DOHH2 (cell line): ENCODE data around the gene SPINT2.

Source experiments
- H3F3A ChIP-seq: fragments of 200-600 bp; sonication (generic), shearing (Covaris generic); 2 replicates; pipeline ENCODE4 v1.6.0; 2016; ENCODE audit warnings: antibody characterized with exemption, mild to moderate bottlenecking; ENCODE audit not compliant: control insufficient read depth, insufficient read depth
- H3K27ac ChIP-seq: fragments of 200-600 bp; sonication (generic); 2 replicates; pipeline ENCODE4 v1.5.1; 2014; ENCODE audit warnings: low read depth, mild to moderate bottlenecking, low read length, moderate library complexity
- H3K27me3 ChIP-seq: fragments of 200-600 bp; sonication (generic); 2 replicates; pipeline ENCODE4 v1.6.1; 2014; ENCODE audit warnings: mild to moderate bottlenecking, low read length, mixed read lengths; ENCODE audit not compliant: control insufficient read depth
- H3K36me3 ChIP-seq: fragments of 200-600 bp; sonication (generic); 2 replicates; pipeline ENCODE4 v1.6.1; 2014; ENCODE audit warnings: mild to moderate bottlenecking, low read length, moderate library complexity, mixed read lengths; ENCODE audit not compliant: control insufficient read depth
- H3K4me1 ChIP-seq: fragments of 200-600 bp; sonication (generic); 2 replicates; pipeline ENCODE4 v1.6.1; 2014; ENCODE audit warnings: mild to moderate bottlenecking, low read length, mixed read lengths; ENCODE audit not compliant: control insufficient read depth
- H3K4me2 ChIP-seq: fragments of 200-600 bp; sonication (generic); 2 replicates; pipeline ENCODE4 v1.6.0; 2014; ENCODE audit warnings: mild to moderate bottlenecking, low read length, moderate library complexity
- H3K4me3 ChIP-seq: fragments of 200-600 bp; sonication (generic); 2 replicates; pipeline ENCODE4 v1.5.1; 2014; ENCODE audit warnings: mild to moderate bottlenecking, low read length, mixed read lengths
- H3K79me2 ChIP-seq: fragments of 200-600 bp; sonication (generic); 2 replicates; pipeline ENCODE4 v1.6.1; 2014; ENCODE audit warnings: mild to moderate bottlenecking, low read length, mixed read lengths; ENCODE audit not compliant: control insufficient read depth
- H3K9me2 ChIP-seq: fragments of 200-600 bp; sonication (generic); replicated peaks from 2 replicates; pipeline ENCODE4 v1.6.1; 2014; ENCODE audit warnings: mild to moderate bottlenecking, low read length, mixed read lengths; ENCODE audit not compliant: control insufficient read depth
- H3K9me3 ChIP-seq: fragments of 200-600 bp; sonication (generic); 2 replicates; pipeline ENCODE4 v1.6.1; 2014; ENCODE audit warnings: antibody characterized with exemption, low read length, mixed read lengths; ENCODE audit not compliant: control insufficient read depth, insufficient read depth
- H4K20me1 ChIP-seq: fragments of 200-600 bp; sonication (generic); 2 replicates; pipeline ENCODE4 v1.6.0; 2014; ENCODE audit warnings: low read depth, mild to moderate bottlenecking, antibody characterized with exemption, low read length, moderate library complexity; ENCODE audit not compliant: control insufficient read depth, insufficient read depth
- CTCF ChIP-seq: fragments of 200-600 bp; sonication (generic); IDR thresholded peaks from one replicate; pipeline ENCODE4 v1.5.1; 2014; ENCODE audit warnings: antibody characterized with exemption, mild to moderate bottlenecking, low read depth, low read length; ENCODE audit not compliant: poor library complexity, severe bottlenecking
- EZH2phosphoT487 ChIP-seq: fragments of 200-600 bp; sonication (generic); IDR thresholded peaks from 2 replicates; pipeline ENCODE4 v1.6.1; 2017; ENCODE audit warnings: borderline replicate concordance, mild to moderate bottlenecking, antibody characterized with exemption, low read length, moderate library complexity, mixed read lengths

Gene SPINT2

GRCh38 chr19:38276942-38277517 is 12.7 kb downstream of the SPINT2 start:
- Histone ChIP-seq H3F3A (no peaks in the 10 kb centered on the region), H3K9me3 (no peaks in the 10 kb centered on the region), H3K79me2 (no peaks in the 10 kb centered on the region), H3K4me1 (0 out of 2 replicates have a peak, but pooled peaks cover 4% of the 10 kb centered on the region), H3K36me3 (no peaks in the 10 kb centered on the region), H3K27ac (no peak overlapping the region), H3K9me2 (no peaks in the 10 kb centered on the region), H3K4me2 (no peak overlapping the region), H3K27me3 (no peaks in the 10 kb centered on the region), H3K4me3 (no peak overlapping the region), H4K20me1 (no peaks in the 10 kb centered on the region)
- TF ChIP-seq CTCF (no peak), EZH2phosphoT487 (no peak)

- Histone ChIP-seq H3F3A (no peaks in the 10 kb centered on the region), H3K27me3 (no peaks in the 10 kb centered on the region), H3K4me3 (no peak overlapping the region), H3K4me2 (no peak overlapping the region), H4K20me1 (no peaks in the 10 kb centered on the region), H3K36me3 (no peaks in the 10 kb centered on the region), H3K27ac (no peak overlapping the region), H3K9me2 (no peaks in the 10 kb centered on the region), H3K9me3 (no peaks in the 10 kb centered on the region), H3K4me1 (0 out of 2 replicates have a peak, but pooled peaks cover 4% of the 10 kb centered on the region), H3K79me2 (no peaks in the 10 kb centered on the region)
- TF ChIP-seq CTCF (no peak), EZH2phosphoT487 (no peak)
Measured at GRCh38 chr19:38277549-38277948, 13.2 kb downstream of the SPINT2 start.

- Histone ChIP-seq H3F3A (no peaks in the 10 kb centered on the region), H3K79me2 (no peaks in the 10 kb centered on the region), H3K36me3 (no peaks in the 10 kb centered on the region), H3K9me2 (no peaks in the 10 kb centered on the region), H3K4me3 (no peak overlapping the region), H3K4me1 (0 out of 2 replicates have a peak, but pooled peaks cover 4% of the 10 kb centered on the region), H3K27ac (no peak overlapping the region), H3K9me3 (no peaks in the 10 kb centered on the region), H4K20me1 (no peaks in the 10 kb centered on the region), H3K27me3 (no peaks in the 10 kb centered on the region), H3K4me2 (no peak overlapping the region)
- TF ChIP-seq EZH2phosphoT487 (no peak), CTCF (no peak)
Measured at GRCh38 chr19:38277969-38278680, 13.8 kb downstream of the SPINT2 start.
